NT2/D1 (cell line): ENCODE results near the gene DEUP1.
"Not testable (repeated sequence)": the region's sequence is repeated elsewhere in the genome, so short reads cannot be mapped to it uniquely, and the experiment has no call there.

Experiments used
- DNase-seq: peaks from one replicate; pipeline ENCODE4 v3.0.0-alpha.2; 2011; ENCODE audit warnings: low read depth, low spot score
- H3K27me3 ChIP-seq: 2 replicates; pipeline ENCODE4 v1.6.0; 2011; ENCODE audit warnings: mild to moderate bottlenecking; ENCODE audit not compliant: insufficient read length, insufficient read depth
- H3K36me3 ChIP-seq: 2 replicates; pipeline ENCODE4 v1.6.1; 2011; ENCODE audit warnings: mild to moderate bottlenecking, low read length, mixed read lengths; ENCODE audit not compliant: insufficient read depth, insufficient read length
- H3K4me1 ChIP-seq: 2 replicates; pipeline ENCODE4 v1.5.1; 2011; ENCODE audit not compliant: insufficient read depth, insufficient read length
- H3K4me3 ChIP-seq: 2 replicates; pipeline ENCODE4 v1.5.1; 2011; ENCODE audit warnings: low read depth; ENCODE audit not compliant: insufficient read length
- H3K9ac ChIP-seq: 2 replicates; pipeline ENCODE4 v1.6.0; 2011; ENCODE audit warnings: low read depth; ENCODE audit not compliant: insufficient read length
- H3K9me3 ChIP-seq: 2 replicates; pipeline ENCODE4 v1.5.1; 2011; ENCODE audit warnings: mild to moderate bottlenecking, low read length; ENCODE audit not compliant: insufficient read depth
- SUZ12 ChIP-seq: IDR thresholded peaks from 2 replicates; pipeline ENCODE4 v1.6.1; 2011; ENCODE audit not compliant: insufficient read length, insufficient read depth; ENCODE audit errors: extremely low read depth
- YY1 ChIP-seq: IDR thresholded peaks from 2 replicates; pipeline ENCODE4 v1.6.1; 2011; ENCODE audit not compliant: insufficient read length, insufficient read depth
- ZNF274 ChIP-seq: IDR thresholded peaks from 2 replicates; pipeline ENCODE4 v1.6.1; 2011; ENCODE audit warnings: mild to moderate bottlenecking, low read depth, low read length

Gene DEUP1

GRCh38 chr11:93396316-93396715, 65.8 kb downstream of the DEUP1 start:
- no peak overlapping the region for H3K4me3 ChIP-seq

GRCh38 chr11:93403930-93404329, 73.4 kb downstream of the DEUP1 start:
- Histone ChIP-seq H3K27me3 (no peaks in the 10 kb centered on the region), H3K4me1 (no peaks in the 10 kb centered on the region), H3K9me3 (no peaks in the 10 kb centered on the region), H3K36me3 (no peaks in the 10 kb centered on the region), H3K9ac (no peak overlapping the region), H3K4me3 (no peak overlapping the region)
- TF ChIP-seq YY1 = no peak
- no peak for TF ChIP-seq SUZ12
- no peak for TF ChIP-seq ZNF274
- DNase-seq = no peak

More at GRCh38 chr11:93396316-93396715, 65.8 kb downstream of the DEUP1 start:
- Histone ChIP-seq H3K36me3 (no peaks in the 10 kb centered on the region), H3K9ac (no peak overlapping the region), H3K9me3 (no peaks in the 10 kb centered on the region), H3K4me1 (no peaks in the 10 kb centered on the region), H3K27me3 (no peaks in the 10 kb centered on the region)
- DNase-seq = no peak
- TF ChIP-seq SUZ12 (no peak), YY1 (no peak), ZNF274 (no peak)

GRCh38 chr11:93407777-93408401, 77.3 kb downstream of the DEUP1 start:
- Histone ChIP-seq H3K9ac (no peak overlapping the region), H3K4me3 (no peak overlapping the region), H3K27me3 (no peaks in the 10 kb centered on the region), H3K4me1 (no peaks in the 10 kb centered on the region), H3K36me3 (no peaks in the 10 kb centered on the region), H3K9me3 (no peaks in the 10 kb centered on the region)
- DNase-seq = no peak
- TF ChIP-seq ZNF274 (no peak), YY1 (no peak), SUZ12 (no peak)

- no peaks in the 10 kb centered on the region for H3K27me3 ChIP-seq
- H3K36me3 ChIP-seq = no peaks in the 10 kb centered on the region
- no peak for TF ChIP-seq SUZ12
- TF ChIP-seq YY1 = no peak
- TF ChIP-seq ZNF274 = no peak
- no peaks in the 10 kb centered on the region for H3K9me3 ChIP-seq
- no peak overlapping the region for H3K4me3 ChIP-seq
- no peak overlapping the region for H3K9ac ChIP-seq
- H3K4me1 ChIP-seq = no peaks in the 10 kb centered on the region
- no peak for DNase-seq
Measured at GRCh38 chr11:93410441-93410840, 79.9 kb downstream of the DEUP1 start.

- no peak overlapping the region for H3K4me3 ChIP-seq
- H3K9me3 ChIP-seq = no peaks in the 10 kb centered on the region
- H3K4me1 ChIP-seq = no peaks in the 10 kb centered on the region
- no peaks in the 10 kb centered on the region for H3K27me3 ChIP-seq
- H3K9ac ChIP-seq = no peak overlapping the region
- H3K36me3 ChIP-seq = no peaks in the 10 kb centered on the region
- no peak for DNase-seq
- no peak for TF ChIP-seq SUZ12
- no peak for TF ChIP-seq ZNF274
- TF ChIP-seq YY1 = no peak
Measured at GRCh38 chr11:93411705-93412104, 81.2 kb downstream of the DEUP1 start.

GRCh38 chr11:93432247-93432646, 101.7 kb downstream of the DEUP1 start:
- DNase-seq = no peak
- no peaks in the 10 kb centered on the region for H3K27me3 ChIP-seq
- H3K36me3 ChIP-seq = no peaks in the 10 kb centered on the region
- TF ChIP-seq SUZ12 (no peak), ZNF274 (no peak), YY1 (no peak)
- H3K9ac ChIP-seq = no peak overlapping the region
- H3K4me1 ChIP-seq = no peaks in the 10 kb centered on the region
- no peaks in the 10 kb centered on the region for H3K9me3 ChIP-seq
- no peak overlapping the region for H3K4me3 ChIP-seq

- not testable (repeated sequence) for H3K36me3 ChIP-seq, H3K4me1 ChIP-seq, H3K4me3 ChIP-seq, DNase-seq, H3K27me3 ChIP-seq, H3K9me3 ChIP-seq, H3K9ac ChIP-seq
Measured at GRCh38 chr11:93443232-93443631, 112.7 kb downstream of the DEUP1 start.

GRCh38 chr11:93444617-93445073, 114.1 kb downstream of the DEUP1 start:
- Histone ChIP-seq H3K9me3 (no peaks in the 10 kb centered on the region), H3K4me3 (no peak overlapping the region), H3K36me3 (no peaks in the 10 kb centered on the region), H3K4me1 (peaks cover 2% of the 10 kb centered on the region), H3K9ac (peak overlapping the region; percentile 12), H3K27me3 (no peaks in the 10 kb centered on the region)
- TF ChIP-seq ZNF274 (no peak), SUZ12 (no peak), YY1 (no peak)
- DNase-seq = peak; percentile 81
